Right ventricle myocardium superior (tissue), 1 donor: ENCODE measurements around the gene ARL8B. TPM values are rescaled to one million over a fixed set of nuclear protein-coding genes. Genes with fewer than 3 reads are reported as not detected.
A peak's percentile ranks its signal among the peaks of the same experiment; 100 is the strongest.

ENCODE experiments used
- ATAC-seq: fragments of 200-7000 bp; cut with Tn5 transposase; one replicate; pipeline ENCODE4 v1.9.1; 2020; ENCODE audit warnings: mild to moderate bottlenecking; ENCODE audit not compliant: poor library complexity
- DNase-seq: peaks from one replicate; pipeline ENCODE4 v3.0.0-alpha.2; 2020
- intact Hi-C: fragments of 100-400 bp; cut with DNase I; formaldehyde crosslinking; loops from one replicate; pipeline ENCODE4 v1.11.2; 2022
- total RNA-seq: library from RNA; stranded (reverse); fragmentation: NEBNext Ultra II Directional; extraction: Animal tissue kit (Norgen Biotek cat#: 25700); gene quantifications from one replicate; pipeline ENCODE4 v1.2.1, GENCODE V29; 2021
- donor health status: DM: no; HTN: yes; CAD: no; lungs with severe emphysema.

Gene ARL8B
- total RNA-seq, 1 donor from 2014 or later, result 62.2 TPM

DNA sequence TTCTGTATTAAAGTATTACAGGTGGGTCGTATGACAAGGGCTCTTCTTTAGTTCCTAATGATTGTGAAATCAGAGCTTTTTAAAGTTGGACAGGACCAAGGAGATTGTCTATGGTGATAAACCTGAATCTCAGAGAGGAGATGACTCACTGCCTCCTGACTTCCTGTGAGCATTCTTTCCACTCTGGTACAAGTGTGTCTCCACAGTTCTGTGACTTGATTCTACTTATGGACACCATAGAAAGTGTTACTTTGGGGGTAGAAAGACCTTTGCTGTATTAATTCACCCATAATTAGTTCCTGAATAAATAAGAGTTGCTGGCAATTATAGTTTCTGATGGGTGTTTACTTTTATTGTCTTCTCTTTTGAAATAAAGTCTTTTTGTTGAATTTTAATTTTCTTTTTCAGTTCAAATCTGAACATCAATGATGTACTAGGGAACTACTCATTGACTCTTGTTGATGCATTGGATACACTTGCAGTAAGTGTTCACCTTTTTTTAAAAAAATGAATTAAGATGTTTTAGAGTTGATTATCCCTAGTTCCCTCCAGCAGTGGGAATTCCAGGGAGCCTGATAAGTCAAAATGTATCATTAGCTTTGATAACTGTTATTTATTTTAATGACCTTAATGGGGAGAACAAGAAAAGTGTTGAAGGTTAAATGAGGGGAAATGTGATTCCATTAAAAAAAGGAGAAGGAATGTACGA lies 72.9 kb downstream of the ARL8B start:
- DNase-seq, result no peak
- intact Hi-C loops, result no loop called here
- no peak for ATAC-seq

DNA sequence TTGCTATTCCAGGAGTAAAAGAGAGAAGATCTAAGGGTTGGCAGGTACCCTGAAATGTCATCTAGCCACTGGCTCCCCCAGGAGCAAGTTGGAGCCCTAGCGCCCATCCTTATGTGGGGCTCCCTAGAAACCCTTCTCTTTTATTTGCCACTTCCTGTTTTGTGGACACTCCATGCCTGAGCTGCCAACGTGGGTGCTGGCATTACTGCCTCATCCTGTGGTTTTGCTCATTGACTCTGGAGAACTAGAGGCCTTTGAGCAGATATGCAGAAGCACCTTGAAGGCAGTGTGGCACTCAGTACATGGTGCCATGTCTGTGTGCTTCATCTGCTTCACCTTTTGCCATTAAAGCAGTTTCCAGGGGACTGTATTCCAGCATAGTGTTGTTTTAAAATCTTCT lies 73.5 kb downstream of the ARL8B start:
- peak; percentile 48 for ATAC-seq
- no peak for DNase-seq

DNA sequence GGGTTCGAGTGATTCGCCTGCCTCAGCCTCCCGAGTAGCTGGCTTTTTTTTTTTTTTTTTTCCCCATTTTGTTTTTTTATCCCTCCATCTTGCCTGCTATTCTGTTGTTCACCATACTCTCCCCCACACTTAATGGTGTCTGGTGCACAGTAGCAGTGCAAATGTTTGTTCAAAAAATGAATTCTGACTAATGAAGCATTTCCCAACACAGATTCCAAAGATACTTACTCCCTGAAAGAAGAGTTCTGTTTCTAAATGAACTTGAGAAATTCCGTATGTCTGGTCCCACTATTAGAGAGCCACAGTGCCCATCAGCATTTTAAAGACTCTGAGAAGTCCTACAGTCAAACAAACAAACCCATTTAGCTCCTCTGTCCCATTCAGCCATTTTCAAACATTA lies 74.9 kb downstream of the ARL8B start:
- DNase-seq (no peak), ATAC-seq (no peak)
- intact Hi-C loops, result no loop called here

More for the DNA sequence above, 73.5 kb downstream of the ARL8B start:
- intact Hi-C loops, result no loop called here

DNA sequence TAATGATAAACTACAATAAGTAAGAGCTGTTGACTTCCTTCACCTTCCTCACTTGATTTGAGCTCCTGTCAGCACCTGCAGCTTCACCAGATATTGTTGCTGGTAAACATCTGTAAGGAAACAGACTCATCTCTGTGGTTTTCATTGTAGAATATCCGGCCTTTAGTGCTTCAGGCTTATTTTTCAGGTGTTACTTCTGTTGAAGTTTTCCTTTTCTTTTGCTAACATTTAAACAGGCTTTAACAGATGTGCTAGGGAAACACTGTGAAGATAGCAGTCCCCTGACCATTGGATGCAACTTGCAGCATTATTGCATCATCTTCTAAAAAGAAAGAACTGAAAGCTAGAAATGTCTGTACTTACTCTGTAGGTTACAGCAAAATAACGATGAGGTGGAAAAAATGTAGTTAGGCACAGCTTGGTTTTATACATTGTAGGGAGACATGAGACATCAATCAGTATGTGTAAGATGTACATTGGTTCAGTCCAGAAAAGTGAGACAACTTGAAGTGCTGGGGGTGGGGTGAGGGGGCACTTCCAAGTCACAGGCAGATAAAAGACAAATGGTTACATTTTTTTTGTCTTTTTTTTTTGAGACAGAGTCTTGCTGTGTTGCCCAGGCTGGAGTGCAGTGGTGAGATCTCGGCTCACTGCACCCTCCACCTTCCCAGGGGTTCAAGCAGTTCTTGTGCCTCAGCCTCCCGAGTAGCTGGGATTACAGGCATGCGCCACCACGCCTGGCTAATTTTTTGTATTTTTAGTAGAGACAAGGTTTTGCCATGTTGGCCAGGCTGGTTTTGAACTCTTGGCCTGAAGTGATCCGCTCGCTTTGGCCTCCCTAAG lies 75.6 kb downstream of the ARL8B start:
- intact Hi-C loops, result no loop called here
- DNase-seq, result no peak
- peak; percentile 55 for ATAC-seq

DNA sequence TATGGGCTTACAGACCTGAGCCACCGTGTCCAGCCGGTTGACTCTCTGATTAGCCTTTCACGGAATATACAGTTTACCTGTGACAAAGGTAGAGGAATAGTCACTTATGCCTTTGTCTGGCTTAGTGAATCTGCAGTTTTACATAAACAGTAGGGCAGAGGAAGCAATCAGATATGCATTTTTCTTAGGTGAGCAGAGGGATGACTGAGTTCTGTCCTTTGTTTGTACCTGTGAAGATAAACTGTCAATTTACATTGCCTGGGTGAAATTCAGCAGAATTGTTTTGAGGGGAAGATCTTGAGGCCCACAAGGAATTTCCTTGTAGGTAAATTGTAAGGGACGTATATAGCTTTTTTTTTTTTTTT lies 76.2 kb downstream of the ARL8B start:
- intact Hi-C loops, result no loop called here

DNA sequence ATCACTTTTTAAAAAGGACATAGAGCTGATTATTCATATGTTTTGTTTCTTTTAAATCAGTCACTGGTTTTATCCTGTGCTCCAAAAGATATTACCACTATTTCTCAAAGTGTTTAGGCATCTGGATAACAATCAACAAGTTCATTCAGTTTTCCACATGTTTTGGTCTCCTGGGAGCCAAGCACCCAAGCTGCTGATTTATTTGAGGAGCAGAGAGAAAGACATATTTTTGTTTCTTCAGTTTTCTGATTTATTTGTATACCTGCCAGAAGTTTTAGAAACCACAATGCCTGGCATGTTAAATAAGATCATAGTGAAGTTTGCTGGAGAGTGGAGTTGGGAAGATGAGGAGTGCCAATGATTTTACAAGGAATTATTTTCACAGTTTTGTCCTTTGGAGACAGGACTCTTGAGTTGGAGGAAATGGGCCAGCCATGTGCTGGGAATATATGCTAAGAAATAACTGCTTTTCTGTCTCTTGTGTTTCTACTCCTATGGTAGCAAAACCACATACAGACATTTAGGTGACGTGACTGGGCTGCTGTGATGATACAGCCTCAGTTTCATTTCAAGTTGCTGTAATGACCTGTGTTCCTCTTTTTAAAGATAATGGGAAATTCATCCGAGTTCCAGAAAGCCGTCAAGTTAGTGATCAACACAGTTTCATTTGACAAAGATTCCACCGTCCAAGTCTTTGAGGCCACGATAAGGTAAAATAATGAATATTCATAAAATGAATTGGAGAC lies 77.1 kb downstream of the ARL8B start:
- ATAC-seq (no peak), DNase-seq (no peak)
- intact Hi-C loops, result no loop called here

More for the DNA sequence above, 76.2 kb downstream of the ARL8B start:
- no peak for DNase-seq
- no peak for ATAC-seq

DNA sequence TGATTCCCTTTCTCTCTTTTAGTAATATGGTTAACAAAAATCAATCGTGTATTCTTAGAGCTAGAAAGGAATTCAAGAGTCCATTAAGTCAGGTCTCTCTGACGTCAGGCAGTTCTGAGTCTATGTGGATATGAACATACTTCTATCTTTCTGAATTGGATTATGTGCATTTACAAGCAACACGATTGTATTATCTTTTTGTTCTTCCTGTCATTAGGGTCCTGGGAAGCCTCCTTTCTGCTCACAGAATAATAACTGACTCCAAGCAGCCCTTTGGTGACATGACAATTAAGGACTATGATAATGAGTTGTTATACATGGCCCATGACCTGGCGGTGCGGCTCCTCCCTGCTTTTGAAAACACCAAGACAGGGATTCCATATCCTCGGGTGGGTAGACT lies 79.4 kb downstream of the ARL8B start:
- intact Hi-C loops, result no loop called here
- DNase-seq, result no peak
- no peak for ATAC-seq

DNA sequence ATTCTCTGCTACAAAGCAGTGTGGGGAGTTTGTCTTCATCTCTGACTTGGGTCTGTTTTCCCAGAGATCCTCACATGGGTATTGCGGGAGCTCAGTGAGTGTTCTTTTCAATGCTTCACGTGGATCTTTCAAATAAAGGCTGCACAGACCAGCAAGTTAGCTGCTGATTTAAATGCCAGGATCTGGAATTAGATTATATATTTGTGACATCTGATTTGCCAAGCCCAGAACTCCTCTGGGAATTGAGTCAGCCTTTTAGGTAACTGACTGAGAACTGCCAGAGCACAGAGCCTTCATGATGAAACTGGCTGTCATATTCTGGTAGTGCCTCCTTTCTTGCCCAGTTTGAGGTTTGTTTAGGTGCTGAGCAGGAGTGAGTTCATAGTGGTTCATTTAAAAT lies 80.1 kb downstream of the ARL8B start:
- ATAC-seq (no peak), DNase-seq (no peak)
- intact Hi-C loops, result no loop called here

DNA sequence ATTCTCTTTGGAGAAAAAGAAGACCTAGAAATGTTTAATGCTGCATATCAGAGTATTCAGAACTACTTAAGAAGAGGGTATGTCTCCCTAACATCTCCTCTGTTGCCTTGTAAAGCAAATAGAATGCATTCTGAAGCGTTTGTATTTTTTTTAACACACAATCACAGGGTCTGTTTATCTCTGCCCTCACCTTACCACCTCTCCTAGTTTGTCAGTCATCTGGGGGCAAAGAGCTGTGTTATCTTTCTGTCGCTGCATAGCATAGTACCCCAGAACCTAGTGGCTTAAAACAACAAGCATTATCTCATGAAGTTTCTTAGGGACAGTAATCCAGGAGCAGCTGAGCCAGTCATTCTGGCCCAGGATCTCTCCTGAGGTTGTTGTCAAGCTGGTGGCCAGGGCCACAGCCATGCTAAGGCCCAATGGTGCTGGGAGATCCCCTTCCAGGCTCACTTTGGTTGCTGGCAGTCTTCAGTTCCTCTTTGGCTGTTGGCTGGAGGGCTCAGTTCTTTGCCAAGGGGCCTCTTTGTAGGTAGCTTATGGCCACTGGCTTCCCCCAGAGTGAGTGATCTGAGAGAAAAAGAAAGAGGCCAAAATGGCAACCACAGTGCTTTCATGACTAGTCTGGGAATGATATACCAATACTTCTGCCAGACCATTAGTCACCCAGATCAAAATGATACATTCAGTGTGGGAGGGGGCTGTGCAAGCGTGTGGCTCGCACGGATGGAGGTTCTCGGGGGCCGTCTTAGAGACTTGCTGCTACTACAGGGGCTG lies 83.3 kb downstream of the ARL8B start:
- DNase-seq, result no peak
- no peak for ATAC-seq
- intact Hi-C loops, result no loop called here

DNA sequence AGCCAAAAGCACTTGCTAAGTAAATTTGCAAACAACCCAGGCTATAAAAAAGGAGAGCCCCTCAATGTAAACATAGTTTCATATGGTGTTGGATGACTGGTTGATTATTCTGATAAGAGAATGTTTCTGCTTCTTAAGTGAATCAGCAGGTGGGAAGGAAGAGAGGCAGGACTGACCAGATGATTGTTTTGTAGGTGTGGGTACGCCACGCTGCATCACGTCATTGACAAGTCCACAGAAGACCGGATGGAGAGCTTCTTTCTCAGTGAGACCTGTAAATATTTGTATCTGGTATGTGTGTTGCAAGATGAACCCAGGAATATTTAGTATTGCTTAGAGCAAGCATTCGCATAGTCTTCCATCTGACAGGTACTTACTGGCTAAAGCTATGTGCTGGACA lies 88.8 kb downstream of the ARL8B start:
- ATAC-seq, result no peak
- intact Hi-C loops, result no loop called here

DNA sequence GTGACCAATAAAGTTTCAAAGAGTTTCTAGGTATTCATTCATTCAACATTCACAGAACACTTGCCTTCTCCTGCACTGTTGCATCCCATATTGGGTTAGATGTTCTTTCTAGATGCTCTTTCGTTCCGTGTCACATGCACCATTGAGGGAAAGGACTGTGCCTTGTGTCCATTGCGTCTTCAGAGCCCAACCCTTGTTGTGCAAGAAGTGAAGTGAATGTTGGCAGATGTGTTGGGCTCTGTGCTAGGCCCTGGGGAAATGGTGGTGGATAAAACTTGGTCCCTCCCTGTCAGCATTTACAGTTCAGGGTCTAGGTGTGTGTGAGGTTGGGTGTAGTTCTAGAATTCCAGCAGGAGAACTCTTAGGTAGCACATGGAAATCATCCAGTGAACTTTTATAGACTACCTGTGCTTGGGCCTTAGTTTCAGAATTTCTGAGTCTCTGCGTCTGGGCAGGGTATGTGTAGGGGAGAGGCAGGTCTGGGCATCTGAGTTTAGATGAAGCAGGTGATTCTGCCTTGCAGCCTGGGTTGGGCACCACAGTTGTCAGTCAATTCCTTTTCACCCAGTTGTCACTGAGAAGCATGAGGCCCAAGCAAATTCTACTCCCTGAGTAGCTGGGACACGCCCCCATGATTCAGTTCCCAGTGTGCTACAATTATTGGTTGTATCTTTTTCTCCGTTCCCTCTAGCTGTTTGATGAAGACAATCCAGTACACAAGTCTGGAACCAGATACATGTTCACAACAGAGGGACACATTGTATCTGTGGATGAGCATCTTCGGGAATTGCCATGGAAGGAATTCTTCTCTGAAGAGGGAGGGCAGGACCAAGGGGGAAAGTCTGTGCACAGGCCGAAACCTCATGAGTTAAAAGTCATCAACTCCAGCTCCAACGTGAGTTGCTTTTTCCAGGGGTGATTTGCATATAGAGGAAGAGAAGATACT lies 90.8 kb downstream of the ARL8B start:
- DNase-seq, result no peak
- ATAC-seq, result no peak
- intact Hi-C loops, result no loop called here

More for the DNA sequence above, 88.8 kb downstream of the ARL8B start:
- no peak for DNase-seq

DNA sequence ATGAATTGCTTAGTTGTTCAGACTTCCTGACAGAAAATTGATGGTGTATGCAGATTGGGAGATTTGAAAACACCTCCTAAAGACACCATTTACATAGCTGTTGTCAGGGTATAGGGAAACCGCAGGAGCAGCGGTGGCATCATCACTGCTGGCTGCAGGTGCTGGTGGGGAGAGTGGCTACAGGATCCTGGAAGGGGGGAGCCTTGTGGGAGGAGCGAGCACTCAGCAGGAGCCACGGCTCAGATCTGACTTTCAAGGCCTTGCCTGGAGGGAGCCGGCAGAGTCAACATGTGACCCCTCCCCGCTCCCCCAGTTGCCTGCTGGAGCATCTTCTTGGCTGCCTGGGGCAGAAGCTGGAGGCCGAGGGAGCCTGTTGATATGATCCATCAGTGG lies 91.5 kb downstream of the ARL8B start:
- ATAC-seq (no peak), DNase-seq (no peak)

DNA sequence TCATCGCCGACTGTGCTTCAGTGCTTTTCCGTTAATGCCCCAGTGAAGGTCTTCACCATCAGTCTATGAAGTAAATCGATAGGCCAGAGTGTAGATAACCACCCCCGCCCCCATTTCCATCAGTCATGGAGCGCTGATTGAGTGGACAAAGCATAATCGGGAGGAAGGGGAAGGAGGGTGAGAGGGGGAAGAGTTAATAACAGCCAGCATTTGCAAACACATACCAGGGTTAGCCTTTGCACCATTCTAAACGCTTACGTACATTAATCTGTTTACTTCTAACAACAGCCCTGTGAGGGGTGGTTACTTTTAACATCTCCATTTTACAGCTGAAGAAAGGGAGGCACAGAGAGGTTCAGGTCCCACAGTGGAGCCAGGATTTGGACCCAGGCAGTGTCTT lies 92.3 kb downstream of the ARL8B start:
- intact Hi-C loops, result no loop called here
- DNase-seq (no peak), ATAC-seq (no peak)

More for the DNA sequence above, 91.5 kb downstream of the ARL8B start:
- intact Hi-C loops, result no loop called here

DNA sequence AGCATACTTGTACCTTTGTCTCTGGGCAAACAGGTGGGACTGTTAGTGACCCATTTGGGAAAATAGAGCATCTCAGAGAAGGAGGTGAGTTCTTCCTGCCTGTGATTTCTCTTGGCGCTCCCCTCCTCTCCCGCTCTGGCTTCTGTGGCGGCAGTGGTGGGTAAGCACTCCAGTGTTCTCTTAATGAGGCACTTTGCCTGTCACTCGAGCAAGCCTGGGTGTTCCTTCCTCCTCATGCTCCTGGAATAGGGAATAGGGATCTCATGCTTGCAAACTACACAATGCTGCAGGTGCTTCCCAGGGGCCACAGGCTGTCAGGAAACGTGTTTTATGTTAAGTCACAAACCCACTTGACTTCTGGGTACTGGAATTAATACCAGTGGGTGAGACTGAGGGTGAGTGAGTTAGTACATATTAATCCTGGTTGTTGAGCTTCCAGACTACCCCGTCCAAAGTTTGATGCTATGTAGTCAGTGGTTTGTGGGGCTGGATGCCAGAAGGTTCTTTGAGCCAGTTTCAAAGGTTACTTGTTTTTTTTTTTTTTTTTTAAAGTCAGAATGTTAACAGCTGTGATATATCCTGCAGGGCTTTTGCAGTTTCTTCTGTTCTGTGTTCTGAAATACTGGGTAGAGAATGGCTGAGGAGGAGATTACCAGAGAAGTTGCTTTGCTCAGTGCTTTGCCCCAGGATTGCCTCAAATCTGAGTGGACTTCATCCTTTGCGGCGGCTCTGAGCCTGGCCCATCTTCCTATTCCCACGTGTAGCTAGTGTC lies 95.9 kb downstream of the ARL8B start:
- ATAC-seq (peak; percentile 18), DNase-seq (no peak)
- intact Hi-C loops, result no loop called here

DNA sequence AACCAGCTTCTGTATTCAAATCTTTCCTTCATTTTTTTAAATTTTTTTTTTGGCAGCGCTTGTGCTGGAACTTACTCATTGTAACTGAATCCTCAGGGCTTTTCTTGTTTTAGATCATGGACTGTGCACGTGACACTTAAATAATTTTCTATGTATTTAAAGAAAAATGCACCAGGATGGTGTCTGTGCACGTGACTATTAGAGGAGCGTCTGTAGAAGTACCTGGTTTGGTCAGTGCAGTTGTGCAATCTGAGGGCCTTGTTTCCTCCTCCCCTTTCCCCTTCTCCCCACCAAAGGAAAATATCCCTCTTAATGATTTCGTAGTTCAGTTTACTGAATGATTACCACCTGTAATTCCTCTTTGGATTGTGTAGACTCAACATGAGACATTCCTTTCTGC lies 96.7 kb downstream of the ARL8B start:
- no peak for DNase-seq
- no peak for ATAC-seq
- intact Hi-C loops, result no loop called here

DNA sequence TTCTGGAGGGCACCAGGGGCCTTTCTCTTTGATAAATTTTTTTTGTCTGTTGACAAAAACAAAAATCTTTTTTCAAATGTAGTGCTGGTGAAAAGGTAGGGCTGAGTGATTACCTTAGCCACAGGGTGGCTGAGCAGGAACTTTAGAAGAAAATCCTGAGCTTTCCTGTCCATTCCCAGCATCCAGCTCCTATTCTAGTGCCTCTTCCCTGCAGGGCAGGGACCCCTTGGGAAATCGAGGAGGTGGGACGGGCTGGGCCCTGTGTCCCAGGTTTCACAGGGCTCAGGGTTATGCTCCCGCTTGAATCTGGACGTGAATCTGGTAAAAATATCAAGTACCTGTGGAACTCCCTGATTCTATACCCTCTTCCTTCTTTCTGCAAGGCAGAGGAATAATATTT lies 97.1 kb downstream of the ARL8B start:
- intact Hi-C loops, result no loop called here
- ATAC-seq (no peak), DNase-seq (no peak)

DNA sequence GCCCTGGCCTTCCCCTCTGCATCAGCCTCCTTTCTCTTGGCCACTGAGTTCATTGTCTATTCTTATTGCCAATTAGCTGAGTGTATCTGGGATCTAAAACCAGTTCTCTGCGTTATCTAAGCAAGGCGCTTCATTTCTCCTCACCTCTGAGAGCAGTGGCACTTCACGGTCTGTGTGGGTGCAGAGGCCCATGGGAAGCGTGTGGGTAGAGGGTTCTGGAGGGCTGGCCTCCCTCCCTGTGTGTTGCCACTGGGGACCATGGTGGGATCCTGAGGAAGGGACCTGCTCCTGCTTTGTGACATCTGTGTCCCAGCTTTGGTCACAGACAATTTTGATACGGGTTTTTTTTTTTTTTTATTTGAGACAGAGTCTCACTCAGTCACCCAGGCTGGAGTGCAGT lies 98.1 kb downstream of the ARL8B start:
- intact Hi-C loops, result no loop called here
- ATAC-seq, result no peak
- DNase-seq, result no peak
